ENCODE results near the gene PPARGC1A. TPM values are rescaled to one million over a fixed set of nuclear protein-coding genes. Genes with fewer than 3 reads are reported as not detected.

The PPARGC1A gene
- total RNA-seq, 2 donors from 2014 or later: 8.9 to 10.2 TPM

DNA sequence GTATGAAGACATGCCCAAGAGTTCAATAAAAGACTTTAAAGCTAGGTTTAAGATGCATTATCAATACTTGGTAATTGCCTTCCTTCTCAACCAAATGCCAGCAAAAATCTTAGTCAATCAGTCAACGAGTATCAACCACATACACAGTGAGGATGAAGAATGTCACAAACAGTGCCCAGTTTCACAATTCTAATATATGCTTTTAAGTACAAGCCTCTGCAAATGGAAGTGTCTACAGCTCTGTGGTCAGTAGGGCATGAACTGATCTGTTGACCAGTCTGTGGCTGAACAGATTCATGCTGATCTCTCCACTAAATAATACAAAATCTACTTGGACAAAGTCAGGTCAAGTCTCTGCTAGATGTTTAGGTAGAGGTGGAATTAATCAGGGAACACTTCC is 27.9 kb downstream of the PPARGC1A start:
- peaks cover 11% of the 10 kb centered on the region for H3K9me3 ChIP-seq (ENCODE audit: control insufficient read depth, low read length)
- no peaks in the 10 kb centered on the region for H3K4me1 ChIP-seq (ENCODE audit: control insufficient read depth, insufficient read depth, low read length)
- no peak overlapping the region for H3K4me3 Mint-ChIP-seq
- TF ChIP-seq CTCF (conservative IDR thresholded peaks at IDR 0.05): no peak
- H3K36me3 ChIP-seq (ENCODE audit: control insufficient read depth, insufficient read depth, low read length): no peaks in the 10 kb centered on the region
- no peaks in the 10 kb centered on the region for H3K27me3 ChIP-seq (ENCODE audit: control insufficient read depth, insufficient read depth, low read length, poor library complexity, severe bottlenecking)
- H3K27ac Mint-ChIP-seq: no peak overlapping the region
- H3K36me3 Mint-ChIP-seq (ENCODE audit: low read depth): no peaks in the 10 kb centered on the region
- 92 to 100% methylated on average over 1 of the region's 1 CpG for WGBS, 2 experiments (ENCODE audit: insufficient coverage in 1 of 2, insufficient read length in 1 of 2)
- H3K9me3 Mint-ChIP-seq: peaks cover 3% of the 10 kb centered on the region
- H3K4me1 Mint-ChIP-seq: peaks cover 10% of the 10 kb centered on the region
- DNase-seq: no peak
- no peak overlapping the region for H3K27ac ChIP-seq (ENCODE audit: low read depth, low read length)
- H3K4me3 ChIP-seq (ENCODE audit: low read length): no peak overlapping the region
- H3K27me3 Mint-ChIP-seq (ENCODE audit: insufficient read depth): no peaks in the 10 kb centered on the region
- H3K9ac ChIP-seq (ENCODE audit: extremely low read depth, low read length, poor library complexity, severe bottlenecking): no peak overlapping the region

DNA sequence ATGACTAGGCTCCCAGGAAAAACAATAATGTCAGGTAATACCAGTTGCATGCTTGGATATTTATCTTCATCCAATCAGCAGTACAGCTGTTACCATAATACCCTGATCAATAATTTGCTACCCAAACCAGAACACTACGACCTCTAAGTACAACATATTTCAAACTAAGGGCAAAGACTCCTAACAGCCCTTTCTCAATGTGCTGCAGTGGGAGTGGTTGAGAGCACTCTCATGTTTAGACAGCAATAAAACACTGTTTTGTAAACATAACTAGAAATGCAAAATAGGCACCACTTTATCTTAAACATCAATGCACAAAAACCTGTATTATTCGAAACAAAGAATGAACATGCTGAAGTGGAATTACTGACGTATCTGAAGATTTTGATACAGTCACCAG is 28.9 kb downstream of the PPARGC1A start:
- no peak for TF ChIP-seq CTCF (conservative IDR thresholded peaks at IDR 0.05)
- DNase-seq: no peak
- Mint-ChIP-seq H3K4me1 (peaks cover 14% of the 10 kb centered on the region), H3K9me3 (peaks cover 3% of the 10 kb centered on the region), H3K27ac (no peak overlapping the region), H3K27me3 (ENCODE audit: insufficient read depth) (no peaks in the 10 kb centered on the region), H3K36me3 (ENCODE audit: low read depth) (no peaks in the 10 kb centered on the region), H3K4me3 (no peak overlapping the region)
- H3K4me3 ChIP-seq (ENCODE audit: low read length): no peak overlapping the region
- WGBS, 2 experiments (ENCODE audit: insufficient coverage in 1 of 2, insufficient read length in 1 of 2): 88% methylated on average over 2 to 3 of the region's 3 CpGs
- no peaks in the 10 kb centered on the region for H3K27me3 ChIP-seq (ENCODE audit: control insufficient read depth, insufficient read depth, low read length, poor library complexity, severe bottlenecking)
- H3K9me3 ChIP-seq (ENCODE audit: control insufficient read depth, low read length): peaks cover 11% of the 10 kb centered on the region
- H3K27ac ChIP-seq (ENCODE audit: low read depth, low read length): no peak overlapping the region
- no peaks in the 10 kb centered on the region for H3K36me3 ChIP-seq (ENCODE audit: control insufficient read depth, insufficient read depth, low read length)
- H3K9ac ChIP-seq (ENCODE audit: extremely low read depth, low read length, poor library complexity, severe bottlenecking): no peak overlapping the region
- no peaks in the 10 kb centered on the region for H3K4me1 ChIP-seq (ENCODE audit: control insufficient read depth, insufficient read depth, low read length)

GRCh38 chr4:23857367-23857959 is 32.4 kb downstream of the PPARGC1A start:
- no peak overlapping the region for H3K27ac ChIP-seq (ENCODE audit: low read depth, low read length)

More at GRCh38 chr4:23857367-23857959, 32.4 kb downstream of the PPARGC1A start:
- H3K36me3 ChIP-seq (ENCODE audit: control insufficient read depth, insufficient read depth, low read length): no peaks in the 10 kb centered on the region
- Mint-ChIP-seq H3K4me3 (no peak overlapping the region), H3K4me1 (peaks cover 15% of the 10 kb centered on the region), H3K9me3 (peaks cover 3% of the 10 kb centered on the region), H3K27ac (no peak overlapping the region), H3K36me3 (ENCODE audit: low read depth) (no peaks in the 10 kb centered on the region), H3K27me3 (ENCODE audit: insufficient read depth) (no peaks in the 10 kb centered on the region)
- no peak overlapping the region for H3K9ac ChIP-seq (ENCODE audit: extremely low read depth, low read length, poor library complexity, severe bottlenecking)
- H3K27me3 ChIP-seq (ENCODE audit: control insufficient read depth, insufficient read depth, low read length, poor library complexity, severe bottlenecking): no peaks in the 10 kb centered on the region
- TF ChIP-seq CTCF (conservative IDR thresholded peaks at IDR 0.05): peak; percentile 59
- WGBS, 2 experiments (ENCODE audit: insufficient coverage in 1 of 2, insufficient read length in 1 of 2): 89 to 92% methylated on average over 2 of the region's 4 CpGs
- H3K9me3 ChIP-seq (ENCODE audit: control insufficient read depth, low read length): peaks cover 11% of the 10 kb centered on the region
- DNase-seq: no peak
- no peak overlapping the region for H3K4me3 ChIP-seq (ENCODE audit: low read length)
- no peaks in the 10 kb centered on the region for H3K4me1 ChIP-seq (ENCODE audit: control insufficient read depth, insufficient read depth, low read length)

All from endodermal cell (in vitro differentiated cells).